ENCODE results near the gene ALG12. TPM values are rescaled to one million over a fixed set of nuclear protein-coding genes. Genes with fewer than 3 reads are reported as not detected.

Gene ALG12
- total and polyA plus RNA-seq, 9 donors: 3.5 to 19.2 (median 13.7) TPM

- H3K27me3 ChIP-seq: no peaks in the 10 kb centered on the region
- intact Hi-C loops (cut with DNase I): loop anchor here in 1 of 4 donors (5.0 to 10.0 kb wide), 2 partner anchors 193 to 286 kb away; no protein-coding TSS in a partner anchor
- H3K4me3 ChIP-seq: no peak overlapping the region
- DNase-seq: peak in 1 of 5 donors; percentile 39
- H3K9me3 ChIP-seq: no peaks in the 10 kb centered on the region
- H3K27ac ChIP-seq: no peak overlapping the region
- TF ChIP-seq EP300 (IDR thresholded peaks at IDR 0.05): no peak
- TF ChIP-seq POLR2A (IDR thresholded peaks at IDR 0.05): no peak
- no peak for TF ChIP-seq CTCF (IDR thresholded peaks at IDR 0.05)
- 91 to 94% (median 93%) methylated on average over 35 of the region's 35 CpGs for whole genome bisulfite sequencing, 3 donors
- no peaks in the 10 kb centered on the region for H3K36me3 ChIP-seq
- peaks cover 7% of the 10 kb centered on the region for H3K4me1 ChIP-seq (ENCODE audit: insufficient read depth)
Observed at GRCh38 chr22:49921508-49922278, 3.5 kb upstream of the ALG12 start.

- TF ChIP-seq CTCF (IDR thresholded peaks at IDR 0.05) (no peak), POLR2A (IDR thresholded peaks at IDR 0.05) (no peak)
- H3K27ac ChIP-seq: no peak overlapping the region
- no peak for DNase-seq
- 88 to 95% (median 94%) methylated on average over 18 of the region's 18 CpGs for WGBS, 3 donors
- no peaks in the 10 kb centered on the region for H3K27me3 ChIP-seq
- H3K4me1 ChIP-seq (ENCODE audit: insufficient read depth): peaks cover 7% of the 10 kb centered on the region
- intact Hi-C loops (cut with DNase I): loop anchor here in 1 of 4 donors (5.0 to 10.0 kb wide), 2 partner anchors 194 to 286 kb away; no protein-coding TSS in a partner anchor
- H3K9me3 ChIP-seq: no peaks in the 10 kb centered on the region
- no peaks in the 10 kb centered on the region for H3K36me3 ChIP-seq
- H3K4me3 ChIP-seq: no peak overlapping the region
Observed at GRCh38 chr22:49920859-49921258, 2.6 kb upstream of the ALG12 start.

GRCh38 chr22:49918911-49919881 is 958 bp upstream of the ALG12 start:
- DNase-seq: peak in 3 of 5 donors; percentile 40 to 68 (median 45)
- Histone ChIP-seq H3K27ac (no peak overlapping the region), H3K36me3 (no peaks in the 10 kb centered on the region), H3K27me3 (no peaks in the 10 kb centered on the region), H3K9me3 (no peaks in the 10 kb centered on the region), H3K4me1 (ENCODE audit: insufficient read depth) (peaks cover 7% of the 10 kb centered on the region), H3K4me3 (peak overlapping the region; percentile 54)
- TF ChIP-seq CTCF (IDR thresholded peaks at IDR 0.05) (no peak), EP300 (IDR thresholded peaks at IDR 0.05) (no peak), POLR2A (IDR thresholded peaks at IDR 0.05) (no peak)
- WGBS, 3 donors: 34 to 45% (median 39%) methylated on average over 37 to 47 of the region's 47 CpGs
- intact Hi-C loops (cut with DNase I): loop anchor here in 1 of 4 donors (10.0 kb wide), 1 partner anchor 154 kb away; no protein-coding TSS in a partner anchor

- WGBS, 3 donors: 87 to 89% (median 88%) methylated on average over 11 of the region's 11 CpGs
- Histone ChIP-seq H3K4me3 (no peak overlapping the region), H3K9me3 (no peaks in the 10 kb centered on the region), H3K4me1 (ENCODE audit: insufficient read depth) (peaks cover 7% of the 10 kb centered on the region), H3K27me3 (no peaks in the 10 kb centered on the region), H3K36me3 (no peaks in the 10 kb centered on the region), H3K27ac (no peak overlapping the region)
- intact Hi-C loops (cut with DNase I): loop anchor here in 1 of 4 donors (10.0 kb wide), 1 partner anchor 152 kb away; no protein-coding TSS in a partner anchor
- TF ChIP-seq CTCF (IDR thresholded peaks at IDR 0.05) (no peak), EP300 (IDR thresholded peaks at IDR 0.05) (no peak), POLR2A (IDR thresholded peaks at IDR 0.05) (no peak)
- DNase-seq: peak in 1 of 5 donors; percentile 52
Observed at GRCh38 chr22:49916831-49917230, 1.4 kb downstream of the ALG12 start.

Measured in ovary (tissue), 9 donors.